ENCODE data around the gene AKT3. TPM values are rescaled to one million over a fixed set of nuclear protein-coding genes. Genes with fewer than 3 reads are reported as not detected.

AKT3 gene
- total and polyA plus RNA-seq, 2 of the 8 experiments (the other 6 are each of a cell fraction or from before 2014, with no cell fraction given), result 6.0 to 36.4 TPM

DNA sequence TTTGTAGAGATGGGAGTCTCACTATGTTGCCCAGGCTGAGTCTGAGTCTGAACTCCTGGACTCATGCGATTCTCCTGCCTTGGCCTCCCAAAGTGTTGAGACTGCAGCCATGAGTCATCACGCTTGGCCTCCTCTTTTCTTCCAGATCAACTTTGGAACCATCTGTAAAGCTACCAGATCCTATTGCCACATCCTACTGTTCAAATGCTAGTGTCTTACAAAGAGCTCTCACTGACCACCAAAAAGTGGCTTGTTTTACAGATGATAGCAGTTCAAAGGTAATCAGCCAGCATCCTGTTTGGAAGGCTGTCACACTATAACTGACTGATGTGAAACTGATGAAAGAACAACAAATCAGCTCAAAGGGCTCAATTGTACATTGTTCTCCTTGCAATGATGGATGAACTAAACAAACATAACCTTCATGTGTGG lies 221.6 kb downstream of the AKT3 start:
- FAIRE-seq (no peak), DNase-seq (ENCODE audit: low read depth in 1 of 2, low spot score in 2 of 2) (no peak)
- H3K27ac ChIP-seq (ENCODE audit: low read depth, low read length), result no peak overlapping the region
- H3K79me1 ChIP-seq (ENCODE audit: low read depth, low read length), result no peaks in the 10 kb centered on the region
- no peak overlapping the region for H3K4me3 ChIP-seq (ENCODE audit: extremely low read depth in 1 of 4, insufficient read depth in 2 of 4, low read depth in 3 of 4, low read length in 4 of 4)
- no peak overlapping the region for H2AK5ac ChIP-seq (ENCODE audit: low read depth, low read length)
- no peak overlapping the region for H2BK120ac ChIP-seq (replicated peaks; ENCODE audit: low read depth, low read length)
- CTCF ChIA-PET (ENCODE audit: partially characterized antibody), result no interaction called here
- H3K4me2 ChIP-seq (ENCODE audit: insufficient read depth in 1 of 2, low read depth in 2 of 2, low read length in 2 of 2), result no peak overlapping the region
- H2BK5ac ChIP-seq (ENCODE audit: low read depth, low read length), result no peak overlapping the region
- no peak overlapping the region for H2BK20ac ChIP-seq (ENCODE audit: low read length)
- H3K14ac ChIP-seq (ENCODE audit: insufficient read length), result no peak overlapping the region
- no peak overlapping the region for H3K9ac ChIP-seq (replicated peaks in 1 of 4; ENCODE audit: extremely low read depth in 1 of 4, low read depth in 3 of 4, low read length in 3 of 4)
- no peak overlapping the region for H3K4ac ChIP-seq (replicated peaks; ENCODE audit: insufficient read length, low read depth, low read length)
- no peak overlapping the region for H4K91ac ChIP-seq (replicated peaks; ENCODE audit: insufficient read length, low read length)
- no peak overlapping the region for H4K8ac ChIP-seq (ENCODE audit: extremely low read depth, insufficient read depth, low read length)
- no peak overlapping the region for H4K5ac ChIP-seq (ENCODE audit: insufficient read length, low read depth, low read length)
- H3K36me3 ChIP-seq (ENCODE audit: control insufficient read depth in 2 of 4, insufficient read depth in 4 of 4, low read length in 3 of 4), result peaks cover 0 to 13% (median 2%) of the 10 kb centered on the region in 4 experiments; a peak in 2 of 8 replicates
- no peaks in the 10 kb centered on the region for H3K4me1 ChIP-seq (replicated peaks in 1 of 4; ENCODE audit: control insufficient read depth in 3 of 4, insufficient read depth in 4 of 4, low read length in 3 of 4)
- H3K56ac ChIP-seq (replicated peaks; ENCODE audit: insufficient read length, low read depth, low read length), result no peak overlapping the region
- POLR2A ChIA-PET (ENCODE audit: partially characterized antibody), result no interaction called here
- WGBS, 2 experiments (ENCODE audit: extremely low coverage in 1 of 2, insufficient coverage in 1 of 2, insufficient read length in 1 of 2, insufficient replicate concordance in 2 of 2, low coverage in 1 of 2, low lambda C conversion rate in 2 of 2, missing lambda C conversion rate in 1 of 2), result 88% methylated on average over 2 of the region's 2 CpGs; no CpG with 5 or more reads in 1 of the 2 experiments
- H2AFZ ChIP-seq (ENCODE audit: low read length), result no peak overlapping the region
- no peak overlapping the region for H2BK12ac ChIP-seq (ENCODE audit: low read depth, low read length)
- no peak overlapping the region for H2BK15ac ChIP-seq (ENCODE audit: low read length)
- H3K23me2 ChIP-seq (ENCODE audit: low read depth, low read length), result no peaks in the 10 kb centered on the region
- H3K79me2 ChIP-seq (ENCODE audit: control insufficient read depth in 1 of 2, insufficient read depth in 2 of 2, low read length in 2 of 2), result no peaks in the 10 kb centered on the region
- peaks cover 7% of the 10 kb centered on the region in 2 experiments; a peak in 3 of 4 replicates for H3K9me3 ChIP-seq (ENCODE audit: insufficient read depth in 2 of 2, low read depth in 1 of 2, low read length in 1 of 2)
- H4K20me1 ChIP-seq (replicated peaks in 1 of 2; ENCODE audit: control insufficient read depth in 1 of 2, insufficient read depth in 2 of 2, low read length in 2 of 2), result no peaks in the 10 kb centered on the region
- peaks cover 0 to 1% (median 0%) of the 10 kb centered on the region in 4 experiments; a peak in 1 of 7 replicates for H3K27me3 ChIP-seq (replicated peaks in 1 of 4; ENCODE audit: control insufficient read depth in 3 of 4, extremely low read depth in 1 of 4, insufficient read depth in 3 of 4, low read length in 3 of 4)
- no peak overlapping the region for H3K18ac ChIP-seq (ENCODE audit: extremely low read depth, low read length)
- no peak overlapping the region for H3K23ac ChIP-seq (ENCODE audit: insufficient read length)
- no peak for TF ChIP-seq CEBPB (IDR thresholded peaks at IDR 0.05; ENCODE audit: low read depth, low read length)
- TF ChIP-seq EZH2 (IDR thresholded peaks at IDR 0.05; ENCODE audit: low read depth, low read length, severe bottlenecking), result no peak
- no peak for TF ChIP-seq POU5F1 (IDR thresholded peaks at IDR 0.05; ENCODE audit: low read depth, low read length)
- TF ChIP-seq TEAD4 (IDR thresholded peaks at IDR 0.05; ENCODE audit: low read depth, low read length), result no peak
- TF ChIP-seq KDM4A (IDR thresholded peaks at IDR 0.05; ENCODE audit: low read depth, low read length, severe bottlenecking), result no peak
- TF ChIP-seq CHD1 (IDR thresholded peaks at IDR 0.05; ENCODE audit: low read depth, low read length), result no peak
- no peak for TF ChIP-seq POLR2A (IDR thresholded peaks at IDR 0.05; ENCODE audit: control extremely low read depth in 1 of 2, low read depth in 2 of 2, low read length in 2 of 2)
- no peak for TF ChIP-seq HDAC2 (IDR thresholded peaks at IDR 0.05; ENCODE audit: borderline replicate concordance in 1 of 2, low read depth in 2 of 2, low read length in 2 of 2)

All from H1 (cell line).